Frontal cortex (tissue), 4 donors: ENCODE results near the gene TEPSIN. TPM values are rescaled to one million over a fixed set of nuclear protein-coding genes. Genes with fewer than 3 reads are reported as not detected.
A peak's percentile ranks its signal among the peaks of the same experiment; 100 is the strongest.

Source experiments
- DNase-seq, 2 donors: peaks; one replicate each; pipeline ENCODE4 v3.0.0; 2012; ENCODE audit warnings: low spot score in 2 of 2
- FAIRE-seq: peaks from 2 replicates; lab custom pipeline; 2012; peaks lifted over from hg19 to GRCh38; lab: Jason Lieb, UNC
- total RNA-seq: library from RNA; depleted of rRNA; stranded (reverse); fragments of >200 nt; gene quantifications from one replicate; pipeline ENCODE4 v1.2.3, GENCODE V29; 2014
- donor health status: control.
- donor health status: control.
- donor health status: control.

The TEPSIN gene
- total RNA-seq, 1 donor from 2014 or later, result 7.3 TPM

DNA sequence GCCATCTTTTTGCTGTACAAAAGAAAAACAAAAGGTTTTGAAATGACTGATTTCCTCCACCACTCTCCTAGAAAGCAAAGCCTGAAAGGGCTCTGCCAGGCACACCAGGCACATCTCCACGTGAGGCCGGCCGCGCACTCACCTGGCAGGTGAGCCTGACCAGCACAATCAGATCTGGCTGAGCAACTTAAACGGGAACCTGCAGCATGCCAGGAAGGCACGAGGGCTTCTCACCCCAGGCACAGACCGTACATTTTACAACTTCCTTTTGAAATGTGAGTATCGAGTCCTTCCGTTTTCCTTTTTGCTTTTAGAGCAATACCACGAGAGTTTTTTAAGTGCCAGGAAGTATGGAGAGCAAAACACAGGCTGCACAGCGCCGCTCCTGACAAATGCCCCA is 33.8 kb upstream of the TEPSIN start:
- DNase-seq, result no peak
- FAIRE-seq, result no peak

DNA sequence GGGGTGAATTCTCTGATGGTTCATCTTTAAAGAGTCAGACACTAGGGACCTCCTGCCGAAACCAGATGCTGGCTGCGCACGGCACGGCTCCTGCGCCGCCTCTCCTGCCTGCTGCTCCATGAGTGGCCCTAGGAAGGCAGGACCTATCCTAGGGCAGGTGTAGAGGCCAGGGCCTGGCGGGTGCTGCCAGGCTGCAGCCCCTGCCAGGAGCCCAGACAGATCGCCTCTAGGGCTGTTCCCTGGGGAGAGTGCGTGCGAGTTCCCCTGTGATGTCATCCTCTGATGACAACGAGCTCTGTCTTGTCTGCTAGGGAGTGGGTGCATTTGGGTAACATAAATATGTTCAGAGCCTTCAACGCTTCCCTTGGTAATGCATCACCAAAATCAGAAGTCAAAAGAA is 32.4 kb upstream of the TEPSIN start:
- no peak for DNase-seq

DNA sequence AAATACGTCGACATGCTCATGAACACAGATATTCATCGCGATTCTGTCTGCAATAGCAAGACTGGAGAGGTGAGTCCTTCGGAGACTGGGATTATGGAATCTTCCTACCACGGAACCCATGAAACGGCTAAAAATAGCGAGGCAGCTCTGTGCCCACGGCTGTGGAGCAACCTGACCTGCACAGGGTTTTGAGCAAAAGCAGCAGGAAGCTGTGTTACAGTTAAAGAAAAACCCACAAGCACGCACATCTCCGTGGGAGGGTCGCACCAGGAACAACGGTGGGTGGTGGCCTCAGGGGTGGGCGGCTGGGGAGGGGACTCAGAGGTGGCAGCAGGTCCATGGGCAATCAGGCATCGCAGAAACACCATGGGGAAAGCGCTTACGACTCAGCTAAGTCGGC is 31.4 kb upstream of the TEPSIN start:
- DNase-seq (no peak), FAIRE-seq (no peak)

More for the DNA sequence above, 32.4 kb upstream of the TEPSIN start:
- no peak for FAIRE-seq

DNA sequence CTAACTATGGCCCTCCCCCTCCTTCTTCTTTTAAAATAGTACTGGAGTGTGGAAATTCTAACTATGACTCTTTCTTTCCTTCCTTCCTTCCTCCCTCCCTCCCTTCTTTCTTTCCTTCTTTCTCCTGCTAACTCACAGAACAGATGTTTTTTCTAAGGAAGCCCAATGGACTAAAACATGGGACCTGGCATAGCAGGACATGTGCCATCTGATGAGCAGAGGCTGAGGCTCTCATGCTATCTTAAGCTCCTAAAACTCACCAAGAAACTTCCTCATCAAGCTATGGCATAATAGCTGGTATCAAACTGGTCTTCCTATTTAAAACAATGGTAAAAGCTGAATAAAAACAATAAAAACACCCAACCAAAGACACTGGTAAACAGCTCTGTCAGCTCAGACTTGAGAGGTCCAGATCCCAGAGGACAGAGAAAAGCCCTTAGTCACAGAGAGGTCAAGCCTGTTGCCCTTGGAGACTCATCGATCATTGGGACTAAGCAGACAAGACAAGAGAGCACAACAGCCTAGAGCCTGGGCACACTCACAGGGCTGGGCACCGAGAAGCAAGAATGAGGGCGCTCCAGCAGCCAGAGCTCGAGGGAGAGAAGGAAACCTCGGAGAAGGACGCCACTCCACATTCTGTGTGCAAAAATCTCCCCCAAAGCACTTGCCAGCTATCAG is 28.7 kb upstream of the TEPSIN start:
- no peak for DNase-seq
- no peak for FAIRE-seq

DNA sequence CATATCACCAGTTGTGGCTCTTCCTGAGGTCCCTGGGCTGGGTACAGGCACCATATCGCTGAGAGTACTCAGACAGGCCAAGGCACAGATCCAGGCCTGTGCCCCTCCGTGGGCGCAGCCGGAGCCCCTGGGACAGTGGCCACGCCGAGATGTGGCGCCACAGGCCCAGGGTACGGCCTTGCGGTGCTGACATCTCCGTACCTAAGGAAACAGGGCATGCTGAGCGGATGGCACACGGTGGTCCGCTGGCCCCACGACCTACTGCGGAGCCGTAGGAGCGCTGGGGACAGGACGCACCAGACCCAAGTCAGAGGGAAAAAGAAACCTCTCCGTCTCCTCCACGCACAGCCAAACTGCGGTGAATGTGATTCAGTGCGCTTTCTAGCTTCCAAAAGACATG is 26.7 kb upstream of the TEPSIN start:
- FAIRE-seq (no peak), DNase-seq (no peak)

DNA sequence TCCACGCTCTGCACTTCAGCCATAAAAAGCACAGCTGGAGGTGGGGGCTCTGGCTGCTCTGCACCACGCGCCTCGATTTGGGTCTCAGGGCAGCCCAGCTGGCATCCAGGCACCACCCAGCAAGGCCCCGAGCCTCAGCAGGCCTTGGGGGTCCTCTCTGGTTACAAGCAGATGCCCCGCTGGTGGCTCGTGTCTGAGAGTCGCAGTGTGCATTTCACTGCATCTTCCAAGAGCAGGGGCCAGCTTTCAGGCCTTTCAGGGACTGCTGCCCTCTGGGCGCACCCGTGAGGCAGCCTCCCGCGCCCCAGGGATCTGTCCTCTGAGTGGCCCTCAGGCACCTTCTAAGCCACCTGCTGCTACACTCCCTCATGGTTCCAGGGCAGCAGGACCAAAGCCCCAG is 25.8 kb upstream of the TEPSIN start:
- DNase-seq (no peak), FAIRE-seq (no peak)

DNA sequence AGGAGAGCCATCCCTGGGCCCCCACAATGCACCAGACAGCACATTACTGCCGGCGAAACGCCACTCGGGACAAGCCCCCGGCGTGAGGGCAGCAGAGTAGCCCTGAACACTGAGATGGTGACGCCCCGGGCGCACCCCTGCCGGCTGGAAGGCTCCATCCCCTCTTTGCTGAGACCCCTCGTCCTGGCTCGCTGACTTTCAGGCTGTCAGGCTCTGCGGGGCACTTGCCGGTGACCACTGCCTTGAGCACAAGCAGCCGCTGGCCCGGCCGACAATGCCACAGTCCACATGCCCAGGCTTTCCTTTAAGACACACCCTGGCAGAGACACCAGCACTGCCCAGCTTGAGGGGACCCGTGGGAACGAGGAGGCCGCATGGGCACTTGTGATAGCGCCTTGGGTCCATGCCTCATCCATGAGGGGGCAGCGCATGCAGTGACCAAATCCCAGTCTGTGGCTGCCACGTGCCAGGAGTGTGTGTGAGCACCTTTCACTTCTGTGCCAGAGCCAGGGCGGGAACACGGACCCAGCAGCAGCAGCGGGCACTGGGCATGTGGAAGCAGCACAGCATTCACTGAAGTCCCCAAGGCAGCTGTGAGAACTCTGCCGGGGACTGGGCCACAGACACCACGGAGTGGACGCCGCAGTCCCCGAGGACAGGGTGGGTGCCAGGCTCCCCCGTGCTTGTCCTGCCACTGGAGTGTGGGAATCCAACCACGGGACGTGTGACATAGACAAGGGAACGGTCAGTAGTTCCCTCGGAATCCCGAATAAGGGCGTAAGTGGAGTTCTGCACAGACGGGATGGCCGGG is 24.7 kb upstream of the TEPSIN start:
- DNase-seq (no peak), FAIRE-seq (no peak)

DNA sequence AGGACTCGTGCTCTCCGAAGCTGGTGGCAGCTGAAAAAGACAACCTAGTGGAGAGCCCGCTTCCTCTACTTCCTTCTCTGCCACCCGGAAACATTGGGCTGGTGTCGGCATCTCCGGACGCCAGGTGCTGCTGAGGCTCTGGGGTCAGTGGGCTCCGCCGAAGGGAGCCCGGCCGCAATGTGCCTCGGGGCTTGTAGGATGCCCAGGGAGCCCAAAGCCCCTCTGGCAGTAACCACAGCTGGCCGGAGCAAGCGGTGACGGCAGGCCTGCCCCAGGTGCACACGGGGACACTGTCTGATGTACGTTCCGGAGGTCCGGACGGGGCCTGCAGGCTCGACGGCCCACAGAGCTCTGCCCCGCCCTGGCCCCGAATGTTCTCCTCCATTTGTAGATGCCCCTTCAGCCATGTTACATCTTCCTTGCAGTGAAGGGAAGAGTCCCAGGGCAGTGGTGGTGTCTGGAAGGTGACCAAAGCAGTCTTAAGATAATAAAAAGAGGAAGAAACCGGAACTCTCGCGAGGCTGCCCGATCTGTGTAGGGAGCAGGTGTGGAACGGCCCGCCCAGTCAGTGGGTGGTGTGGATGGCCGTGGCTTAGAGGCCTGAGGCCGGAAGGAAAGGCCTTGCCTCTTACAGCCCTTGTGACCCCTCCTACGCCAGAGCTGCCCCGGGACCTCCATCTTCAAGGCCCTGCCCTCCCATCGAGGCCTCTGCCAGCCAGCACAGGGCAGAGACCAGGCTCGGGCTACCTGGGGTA is 22.9 kb upstream of the TEPSIN start:
- FAIRE-seq (no peak), DNase-seq (no peak)

DNA sequence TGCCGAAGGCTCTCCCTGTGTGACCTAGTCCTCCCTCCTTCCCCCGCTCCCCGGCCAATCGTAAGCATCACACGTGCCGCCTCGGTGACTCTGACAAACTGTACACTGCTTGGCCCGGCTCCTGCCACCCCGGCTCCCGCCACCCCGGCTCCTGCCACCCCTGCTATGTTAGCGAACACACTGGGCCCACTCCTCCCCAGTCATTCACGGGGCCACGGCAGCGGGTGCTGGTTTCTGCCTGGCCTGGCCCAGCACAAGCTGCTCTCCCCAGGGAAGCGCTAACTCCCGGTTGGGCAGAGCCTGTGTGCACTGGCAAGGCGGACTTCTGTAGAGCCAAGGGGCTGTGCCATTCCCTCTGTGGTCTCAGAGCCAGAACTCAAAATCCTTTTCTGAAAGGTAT is 22.2 kb upstream of the TEPSIN start:
- DNase-seq (no peak), FAIRE-seq (no peak)

DNA sequence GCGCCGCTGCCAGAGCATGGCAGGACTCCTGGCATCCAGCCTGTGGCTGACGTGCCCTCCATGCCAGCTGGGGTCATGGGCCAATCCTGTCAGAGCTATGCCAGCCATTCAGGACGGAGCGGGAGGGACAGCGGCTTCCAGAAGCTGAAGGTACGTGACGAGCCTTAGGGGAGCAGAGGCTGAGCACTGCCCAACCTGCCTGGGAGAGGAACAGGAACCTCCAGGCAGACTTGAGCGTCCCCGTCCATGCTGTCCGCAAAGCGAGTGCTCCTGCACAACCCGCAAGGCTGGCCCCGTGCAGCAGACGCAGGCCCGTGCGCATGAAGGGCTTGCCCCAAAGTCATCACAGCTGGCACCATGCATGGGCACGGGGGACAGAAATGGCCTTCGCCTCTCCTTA is 21.8 kb upstream of the TEPSIN start:
- no peak for FAIRE-seq
- no peak for DNase-seq

DNA sequence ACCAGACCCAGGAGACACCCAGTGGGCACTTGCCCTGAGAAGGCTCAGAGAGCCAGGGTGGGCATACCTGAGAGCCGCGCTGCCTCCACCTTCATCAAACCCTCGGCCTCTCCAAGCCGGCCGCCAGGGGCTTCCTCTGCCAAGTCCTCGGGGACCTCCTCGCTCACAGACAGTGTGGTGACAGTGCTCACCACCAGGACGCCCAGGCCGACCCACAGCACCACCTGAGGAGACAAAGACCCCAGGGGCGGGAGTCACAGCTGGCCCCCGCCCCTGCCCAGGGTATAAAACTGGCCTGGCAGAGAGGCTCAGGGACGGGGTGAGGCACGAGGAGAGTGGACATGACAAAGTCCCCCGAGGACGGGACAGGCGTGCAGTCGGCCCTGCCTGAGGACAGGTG is 21.3 kb upstream of the TEPSIN start:
- FAIRE-seq (no peak), DNase-seq (no peak)

DNA sequence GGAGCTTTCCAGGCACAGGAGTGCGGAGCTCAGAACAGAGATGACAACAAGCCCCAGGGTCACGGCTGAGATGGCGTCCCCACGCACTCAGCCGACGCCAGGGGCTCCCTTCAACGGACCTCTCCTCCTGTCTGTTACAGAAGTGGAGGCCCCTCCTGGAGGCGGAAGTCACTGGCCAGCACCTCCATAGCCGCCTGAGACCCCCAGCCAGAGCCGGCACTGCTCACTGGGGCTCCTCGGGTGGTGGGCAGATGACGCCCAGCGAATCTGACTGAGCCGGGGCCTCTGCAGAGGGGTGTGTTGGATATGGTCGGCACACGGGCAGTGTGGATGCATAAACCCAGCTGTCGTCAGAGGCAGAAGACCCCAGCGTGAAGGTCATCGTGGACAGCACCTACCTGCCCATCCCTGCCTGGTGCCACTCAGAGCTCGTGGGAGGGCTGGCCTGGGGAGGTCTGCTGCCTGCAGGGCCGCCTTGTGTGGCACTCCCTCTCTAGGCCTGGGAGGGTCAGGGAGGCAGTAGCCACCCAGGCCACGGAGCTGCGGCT is 20.3 kb upstream of the TEPSIN start:
- no peak for DNase-seq
- no peak for FAIRE-seq

DNA sequence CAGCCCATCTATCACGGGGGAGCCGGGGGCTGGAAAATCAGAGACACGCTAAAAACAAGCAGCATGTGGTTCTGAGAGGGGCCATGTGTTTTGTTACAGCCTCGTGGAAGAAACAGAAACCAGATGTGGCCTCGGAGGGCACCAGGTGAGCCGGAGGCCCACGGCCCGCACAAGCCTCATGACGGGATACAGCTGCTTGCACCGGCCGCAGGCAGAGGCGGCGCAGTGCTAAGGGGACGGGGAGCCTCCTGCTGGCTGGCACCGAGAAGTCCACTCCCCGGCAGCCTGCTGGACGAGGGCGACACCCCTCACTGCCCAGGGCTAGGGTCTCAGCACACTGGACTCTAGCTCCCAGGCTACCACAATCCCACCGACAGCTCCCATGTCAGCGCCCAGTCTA is 19.4 kb upstream of the TEPSIN start:
- DNase-seq, result no peak
- no peak for FAIRE-seq

DNA sequence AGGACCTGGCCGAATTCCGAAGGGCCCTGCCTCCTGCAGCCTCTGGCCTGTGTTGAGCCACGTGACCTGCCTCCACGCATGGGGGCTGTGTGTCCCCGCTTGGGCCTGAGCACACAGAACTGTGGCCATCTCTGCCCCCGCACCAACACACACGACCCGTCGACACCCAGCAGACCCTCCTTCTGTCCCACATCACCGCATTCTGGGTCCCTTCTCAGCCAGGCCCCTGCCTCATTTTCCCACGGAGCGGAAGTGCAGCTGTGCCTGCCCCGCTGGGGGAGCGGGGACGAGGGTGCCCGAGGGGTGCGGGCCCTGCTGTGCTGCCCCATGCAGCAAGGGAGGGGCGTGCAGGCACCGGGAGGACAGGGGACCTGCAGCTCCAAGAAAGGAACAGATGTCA is 18.7 kb upstream of the TEPSIN start:
- FAIRE-seq (no peak), DNase-seq (no peak)

DNA sequence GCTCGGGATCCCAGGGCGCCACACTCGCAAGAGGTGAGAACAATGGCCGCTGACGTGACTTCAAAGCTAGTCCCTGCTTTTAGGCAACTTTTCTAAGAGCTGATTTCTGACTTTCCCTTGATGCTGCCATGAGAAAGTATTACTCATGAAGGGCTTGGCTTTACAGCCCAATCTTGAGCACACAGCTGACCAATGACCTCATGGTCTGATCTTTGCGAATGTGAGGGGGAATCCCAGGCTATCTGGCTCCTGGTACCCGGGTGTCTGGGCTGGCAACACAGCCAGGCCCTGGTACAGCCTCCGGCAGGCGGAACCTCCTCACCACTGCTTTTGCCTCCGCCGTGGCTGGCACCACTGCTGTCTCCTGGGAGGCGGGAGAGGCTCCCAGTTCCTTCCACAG is 17.8 kb upstream of the TEPSIN start:
- no peak for DNase-seq

DNA sequence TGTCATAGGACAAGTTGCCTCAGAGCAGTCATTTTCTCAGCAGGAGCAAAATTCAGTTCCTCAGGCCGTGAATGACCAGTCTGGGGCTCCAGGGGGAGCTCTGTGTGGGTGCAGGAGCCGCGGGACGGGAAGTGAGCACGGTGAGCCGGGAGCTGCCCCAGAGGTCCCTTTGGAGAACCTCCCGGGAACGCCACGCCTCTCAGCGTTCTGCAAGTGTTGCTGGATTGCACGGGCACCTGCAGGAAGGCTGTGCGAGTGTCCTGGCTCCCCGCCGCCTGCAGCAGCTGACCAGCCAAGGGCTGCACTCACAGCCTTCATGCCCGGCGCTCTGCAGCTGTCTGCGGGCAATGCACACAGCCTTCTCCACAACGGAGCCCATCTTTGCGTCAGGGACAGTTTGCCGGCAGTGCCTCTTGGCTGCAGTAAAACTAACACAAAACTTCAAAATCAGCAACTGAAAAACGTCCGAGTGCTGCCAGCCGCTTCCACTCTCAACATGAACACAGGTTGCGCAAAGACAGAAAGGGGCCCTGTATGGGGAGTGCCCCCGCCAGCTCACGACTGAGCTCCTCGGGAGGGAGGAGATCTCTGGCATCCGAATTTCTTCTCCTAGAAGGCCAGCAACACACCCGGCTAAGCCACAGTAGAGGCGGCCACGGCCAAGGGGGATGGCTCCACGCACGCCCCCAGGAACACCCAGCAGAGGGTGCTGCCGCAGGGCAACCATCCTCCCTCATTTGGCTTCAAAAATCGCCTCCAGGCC is 16.3 kb upstream of the TEPSIN start:
- FAIRE-seq (no peak), DNase-seq (peak; percentile 59 to 65)

More for the DNA sequence above, 17.8 kb upstream of the TEPSIN start:
- no peak for FAIRE-seq

DNA sequence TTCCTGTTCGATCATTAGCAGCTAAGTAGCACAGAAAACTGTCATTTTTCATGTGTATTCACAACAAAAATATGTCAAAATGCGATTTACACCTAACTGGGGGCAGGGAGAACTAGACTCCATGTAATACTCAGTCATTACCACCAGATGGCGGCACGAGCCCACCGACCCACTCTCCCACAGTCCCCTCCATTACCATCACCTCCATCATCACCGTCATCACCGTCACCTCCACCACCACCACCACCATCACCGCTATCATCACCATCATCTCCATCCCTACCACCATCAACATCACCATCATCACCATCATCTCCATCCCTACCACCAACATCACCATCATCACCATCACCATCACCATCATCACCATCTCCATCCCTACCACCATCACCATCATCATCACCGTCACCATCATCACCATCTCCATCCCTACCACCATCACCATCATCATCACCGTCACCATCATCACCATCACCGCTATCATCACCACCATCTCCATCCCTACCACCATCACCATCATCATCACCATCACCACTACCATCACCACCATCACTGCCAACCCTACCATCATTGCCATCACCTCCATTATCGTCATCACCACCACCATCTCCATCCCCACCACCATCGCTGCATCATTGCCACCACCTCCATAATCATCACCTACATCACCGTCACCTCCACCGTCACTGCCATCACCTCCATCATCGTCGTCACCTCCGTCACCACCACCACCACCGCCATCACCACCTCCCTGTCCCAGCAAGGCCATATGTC is 14.7 kb upstream of the TEPSIN start:
- peak; percentile 74 to 77 for DNase-seq

DNA sequence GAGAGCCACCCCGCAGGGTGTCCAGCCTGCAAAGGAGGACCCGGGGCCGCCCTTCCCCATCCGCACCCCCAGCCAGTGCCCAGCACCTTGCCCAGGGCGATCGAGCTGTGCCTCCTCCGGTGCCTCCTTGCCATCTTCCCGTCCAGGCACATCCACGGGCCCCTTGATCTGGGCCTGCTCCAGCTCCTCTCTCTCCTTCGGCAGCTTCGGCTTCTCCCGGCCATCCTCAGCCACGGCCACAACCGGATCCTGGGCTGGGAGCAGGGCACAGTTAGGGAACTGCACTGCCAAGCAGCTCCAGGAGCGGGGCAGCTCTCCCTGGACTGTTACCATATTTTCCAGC is 14.1 kb upstream of the TEPSIN start:
- DNase-seq (no peak), FAIRE-seq (no peak)

More for the DNA sequence above, 14.7 kb upstream of the TEPSIN start:
- FAIRE-seq, result no peak

DNA sequence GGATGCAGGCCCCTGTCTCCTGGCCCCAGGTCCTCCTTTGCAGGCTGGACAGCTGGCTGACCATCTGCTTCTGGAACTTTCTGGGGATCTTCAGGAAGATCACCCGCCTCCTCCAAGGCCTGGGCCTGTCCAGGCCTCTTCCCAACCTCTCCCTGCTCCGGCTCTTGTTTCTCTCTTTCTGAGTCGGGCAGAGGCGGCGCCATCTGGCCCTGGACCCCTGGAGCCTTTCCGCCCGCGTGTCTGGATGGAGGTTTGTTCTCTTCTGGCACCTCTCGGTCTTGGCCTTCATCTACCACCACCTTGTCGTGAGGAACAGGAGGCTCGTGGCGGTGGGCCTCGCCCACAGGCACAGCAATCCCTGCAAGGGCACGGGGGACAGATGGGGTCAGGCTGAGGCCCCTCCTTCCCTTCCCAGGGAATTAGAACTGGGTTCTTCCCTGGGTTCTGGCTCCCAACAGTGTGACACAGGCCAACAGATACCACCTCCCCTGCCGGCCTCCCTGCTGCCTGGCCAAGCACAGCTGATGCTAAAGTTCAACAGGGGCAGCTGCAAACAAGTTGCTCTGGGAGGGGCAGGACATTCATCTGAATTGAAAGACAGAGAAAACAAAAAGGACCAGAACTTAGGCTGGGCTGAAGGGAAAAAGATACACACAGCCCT is 13.6 kb upstream of the TEPSIN start:
- FAIRE-seq, result no peak
- no peak for DNase-seq
